HepG2 (cell line): Measurements from ENCODE around the gene TOLLIP. TPM values are rescaled to one million over a fixed set of nuclear protein-coding genes. Genes with fewer than 3 reads are reported as not detected.

Experiments
- ATAC-seq: fragments of 200-7000 bp; cut with Tn5 transposase; 3 replicates; pipeline ENCODE4 v1.9.1; 2020; ENCODE audit warnings: mild to moderate bottlenecking, moderate library complexity
- BruUV-seq: library from RNA; stranded (reverse); fragments of 400-500 nt; replicated peaks from 2 replicates; lab custom pipeline; 2021; lab: Mats Ljungman, UMichigan
- CTCF ChIA-PET: fragments of 300-600 bp; formaldehyde crosslinking; extraction: SDS; loops from one replicate; lab custom pipeline; 2021; ENCODE audit warnings: low total read pairs, inconsistent platforms, low intra/inter-chr PET ratio; lab: Yijun Ruan, JAX
- POLR2A ChIA-PET: fragments of 350-600 bp; sonication (Branson Sonifier 250); formaldehyde crosslinking; loops from one replicate; lab custom pipeline; 2020; ENCODE audit warnings: antibody characterized with exemption, inconsistent platforms; lab: Yijun Ruan, JAX
- DNase-seq: peaks from one replicate; pipeline ENCODE4 v3.0.0-alpha.2; 2015; ENCODE audit warnings: low spot score
- FAIRE-seq: peaks from 3 replicates; lab custom pipeline; 2011; peaks lifted over from hg19 to GRCh38; lab: Jason Lieb, UNC
- H2AFZ ChIP-seq: one replicate; pipeline ENCODE4 v1.6.1; 2011; ENCODE audit warnings: low read length, inconsistent platforms
- H3K27ac ChIP-seq: fragments of 300-600 bp; 3 replicates; pipeline ENCODE4 v1.8.0; 2011; ENCODE audit warnings: mixed run types, mild to moderate bottlenecking, mixed read lengths, low read length, inconsistent platforms; ENCODE audit not compliant: insufficient read depth; ENCODE audit errors: extremely low read length
- H3K27me3 ChIP-seq, 2 experiments: fragments of 200-600 bp in 1 of 2; 2 replicates in 1 of 2; 3 replicates in 1 of 2; pipeline versions ENCODE4 v1.6.0 to v1.8.0; 2011; ENCODE audit warnings: low read length in 2 of 2, mild to moderate bottlenecking in 2 of 2, moderate library complexity in 2 of 2, inconsistent platforms in 1 of 2; ENCODE audit not compliant: insufficient read depth in 2 of 2, control insufficient read depth in 1 of 2
- H3K36me3 ChIP-seq, 2 experiments: fragments of 200-600 bp in 1 of 2; replicated peaks in 1 of 2; 2 replicates in 1 of 2; 3 replicates in 1 of 2; pipeline versions ENCODE4 v1.5.1 to v1.8.0; 2011; ENCODE audit warnings: low read length in 2 of 2, inconsistent platforms in 1 of 2; ENCODE audit not compliant: insufficient read depth in 2 of 2, control insufficient read depth in 1 of 2
- H3K4me1 ChIP-seq: 2 replicates; pipeline ENCODE4 v1.5.1; 2012; ENCODE audit warnings: low read length, inconsistent platforms; ENCODE audit not compliant: insufficient read depth
- H3K4me2 ChIP-seq: 2 replicates; pipeline ENCODE4 v1.6.0; 2011; ENCODE audit warnings: low read depth, low read length, inconsistent platforms
- H3K4me3 ChIP-seq, 3 experiments: fragments of 200-600 bp in 1 of 3; sonication (generic), shearing (Covaris generic) in 1 of 3; replicated peaks in 1 of 3; 2 replicates each; pipeline ENCODE4 v1.5.1; 2011 to 2016; ENCODE audit warnings: low read length in 3 of 3, inconsistent platforms in 2 of 3, low read depth in 2 of 3, mild to moderate bottlenecking in 2 of 3, control low read depth in 1 of 3, mixed read lengths in 1 of 3; ENCODE audit not compliant: insufficient read depth in 1 of 3
- H3K79me2 ChIP-seq: one replicate; pipeline ENCODE4 v1.6.1; 2011; ENCODE audit warnings: low read length, inconsistent platforms; ENCODE audit not compliant: insufficient read depth
- H3K9ac ChIP-seq: 2 replicates; pipeline ENCODE4 v1.6.0; 2011; ENCODE audit warnings: mild to moderate bottlenecking, low read depth, low read length, inconsistent platforms; ENCODE audit not compliant: insufficient read depth
- H3K9me3 ChIP-seq: 2 replicates; pipeline ENCODE4 v1.5.1; 2012; ENCODE audit warnings: mild to moderate bottlenecking, low read length
- H4K20me1 ChIP-seq: 2 replicates; pipeline ENCODE4 v1.6.0; 2011; ENCODE audit warnings: inconsistent platforms, mild to moderate bottlenecking, low read length, moderate library complexity; ENCODE audit not compliant: insufficient read depth
- ARID2 ChIP-seq: sonication (generic); formaldehyde crosslinking; IDR thresholded peaks from 2 replicates; pipeline ENCODE4 v1.8.1; 2022; ENCODE audit warnings: mild to moderate bottlenecking, missing genetic modification reagents, borderline replicate concordance
- ASH2L ChIP-seq: fragments of 300-600, 200-600 bp; sonication (generic); IDR thresholded peaks from 2 replicates; pipeline ENCODE4 v1.7.0; 2017; ENCODE audit warnings: low read depth, mild to moderate bottlenecking, moderate library complexity, mixed read lengths, low read length; ENCODE audit not compliant: insufficient read length
- BCLAF1 ChIP-seq: fragments of 450-650 bp; IDR thresholded peaks from 2 replicates; pipeline ENCODE4 v1.6.1; 2017; ENCODE audit warnings: mild to moderate bottlenecking
- FOSL1 ChIP-seq: sonication (generic); formaldehyde crosslinking; IDR thresholded peaks from 2 replicates; pipeline ENCODE4 v1.9.0; 2021; ENCODE audit warnings: missing genetic modification reagents, borderline replicate concordance
- HDAC6 ChIP-seq: fragments of 200-600 bp; sonication (generic); IDR thresholded peaks from 2 replicates; pipeline ENCODE4 v1.7.0; 2017; ENCODE audit warnings: mild to moderate bottlenecking, antibody characterized with exemption, low read length, low read depth
- SMAD1 ChIP-seq: sonication (generic); formaldehyde crosslinking; IDR thresholded peaks from 2 replicates; pipeline ENCODE4 v1.4.0; 2020; ENCODE audit warnings: missing genetic modification reagents, low read depth, mild to moderate bottlenecking, borderline replicate concordance
- TFE3 ChIP-seq: IDR thresholded peaks from 2 replicates; pipeline ENCODE4 v1.6.1; 2016
- ZBTB33 ChIP-seq: sonication (generic); formaldehyde crosslinking; IDR thresholded peaks from 2 replicates; pipeline ENCODE4 v1.4.0; 2020; ENCODE audit warnings: missing genetic modification reagents
- ZNF205 ChIP-seq: IDR thresholded peaks from 2 replicates; pipeline ENCODE4 v1.6.1; 2018; ENCODE audit warnings: missing biosample characterization, missing genetic modification reagents
- ZNF614 ChIP-seq: IDR thresholded peaks from 2 replicates; pipeline ENCODE4 v1.6.1; 2018; ENCODE audit warnings: missing biosample characterization, missing genetic modification reagents, inconsistent platforms, borderline replicate concordance
- ZNF768 ChIP-seq: sonication (generic); formaldehyde crosslinking; IDR thresholded peaks from 2 replicates; pipeline ENCODE4 v1.4.0; 2020; ENCODE audit warnings: missing genetic modification reagents
- ZNF816 ChIP-seq: sonication (generic); formaldehyde crosslinking; IDR thresholded peaks from 2 replicates; pipeline ENCODE4 v1.8.0; 2022; ENCODE audit warnings: missing genetic modification reagents, mild to moderate bottlenecking, borderline replicate concordance
- WGBS: methylation state at CpG from one replicate; pipeline ENCODE4 v1.1.6; 2017; ENCODE audit warnings: low lambda C conversion rate; 5-methylcytosine and 5-hydroxymethylcytosine counted together
- in situ Hi-C: cut with HindIII; loops from 2 replicates; pipeline ENCODE4 v1.10.0; 2017; ENCODE audit warnings: low pct_unique_long_range_greater_than_20kb; ENCODE audit not compliant: extremely low pct_ligation_motif_present
- intact Hi-C: fragments of 100-400 bp; cut with micrococcal nuclease; formaldehyde crosslinking; loops from one replicate; pipeline ENCODE4 v1.10.0; 2022; ENCODE audit not compliant: unreplicated experiment
- polyA plus RNA-seq, 8 experiments: library from polyadenylated mRNA; depleted of rRNA in 3 of 8; stranded (reverse) in 7 of 8; unstranded in 1 of 8; fragments of >200 nt; fragmentation: Illumina TruSeq in 4 of 8; extraction: Trizol in 4 of 8; gene quantifications; 2 replicates each; pipeline versions ENCODE4 v1.2.1 to v1.2.3, GENCODE V29; 2011 to 2016; ENCODE audit warnings: low read depth in 4 of 8, missing spikeins in 1 of 8, mixed read lengths in 1 of 8; ENCODE audit not compliant: insufficient read depth in 1 of 8
- total RNA-seq, 5 experiments: library from RNA; depleted of rRNA; stranded (reverse); fragments of >200 nt; fragmentation: Illumina TruSeq; extraction: Trizol; gene quantifications; 2 replicates each; pipeline ENCODE4 v1.2.3, GENCODE V29; 2016; ENCODE audit warnings: low read depth in 1 of 5

Gene TOLLIP
- total and polyA plus RNA-seq, 2 of the 13 experiments (the other 11 are each of a cell fraction or from before 2014, with no cell fraction given): 25.9 to 47.5 TPM

GRCh38 chr11:1356007-1356435 lies 46.6 kb upstream of the TOLLIP start (continued):
- no peak for TF ChIP-seq TFE3 (CRISPR knock-in tag)
- TF ChIP-seq ZNF614 (CRISPR knock-in tag): no peak
- no peak for TF ChIP-seq SMAD1
- TF ChIP-seq HDAC6: no peak

GRCh38 chr11:1354125-1354938 lies 44.9 kb upstream of the TOLLIP start:
- DNase-seq: no peak
- CTCF ChIA-PET: no interaction called here

More at GRCh38 chr11:1354125-1354938, 44.9 kb upstream of the TOLLIP start:
- Histone ChIP-seq H3K4me1 (peaks cover 20% of the 10 kb centered on the region), H3K27me3 (peaks cover 5 to 62% of the 10 kb centered on the region in 2 experiments; a peak in 4 of 5 replicates), H3K36me3 (no peaks in the 10 kb centered on the region), H4K20me1 (no peaks in the 10 kb centered on the region), H3K79me2 (no peaks in the 10 kb centered on the region), H3K9ac (no peak overlapping the region), H3K4me2 (no peak overlapping the region), H3K27ac (no peak overlapping the region), H3K4me3 (no peak overlapping the region), H2AFZ (no peak overlapping the region), H3K9me3 (no peaks in the 10 kb centered on the region)
- in situ Hi-C loops: no loop called here
- ATAC-seq (peak; percentile 9; the same call in 2 of the 3 replicates), FAIRE-seq (no peak)
- TF ChIP-seq ZNF816 (CRISPR knock-in tag) (no peak), ZNF205 (CRISPR knock-in tag) (no peak), ZNF768 (CRISPR knock-in tag) (peak; percentile 94), ZBTB33 (CRISPR knock-in tag) (peak; percentile 69), BCLAF1 (no peak), ASH2L (no peak), FOSL1 (CRISPR knock-in tag) (no peak), ARID2 (CRISPR knock-in tag) (no peak)
- intact Hi-C loops: no loop called here
- no TSS peak for BruUV-seq
- POLR2A ChIA-PET: no interaction called here
- WGBS: 55% methylated on average over 5 of the region's 32 CpGs
